HS-27A (cell line): ENCODE data around the gene RAC3.

Experiments used
- DNase-seq: peaks from one replicate; pipeline ENCODE4 v3.0.0-alpha.2; 2012; ENCODE audit warnings: low read depth, missing footprints

The RAC3 gene

DNA sequence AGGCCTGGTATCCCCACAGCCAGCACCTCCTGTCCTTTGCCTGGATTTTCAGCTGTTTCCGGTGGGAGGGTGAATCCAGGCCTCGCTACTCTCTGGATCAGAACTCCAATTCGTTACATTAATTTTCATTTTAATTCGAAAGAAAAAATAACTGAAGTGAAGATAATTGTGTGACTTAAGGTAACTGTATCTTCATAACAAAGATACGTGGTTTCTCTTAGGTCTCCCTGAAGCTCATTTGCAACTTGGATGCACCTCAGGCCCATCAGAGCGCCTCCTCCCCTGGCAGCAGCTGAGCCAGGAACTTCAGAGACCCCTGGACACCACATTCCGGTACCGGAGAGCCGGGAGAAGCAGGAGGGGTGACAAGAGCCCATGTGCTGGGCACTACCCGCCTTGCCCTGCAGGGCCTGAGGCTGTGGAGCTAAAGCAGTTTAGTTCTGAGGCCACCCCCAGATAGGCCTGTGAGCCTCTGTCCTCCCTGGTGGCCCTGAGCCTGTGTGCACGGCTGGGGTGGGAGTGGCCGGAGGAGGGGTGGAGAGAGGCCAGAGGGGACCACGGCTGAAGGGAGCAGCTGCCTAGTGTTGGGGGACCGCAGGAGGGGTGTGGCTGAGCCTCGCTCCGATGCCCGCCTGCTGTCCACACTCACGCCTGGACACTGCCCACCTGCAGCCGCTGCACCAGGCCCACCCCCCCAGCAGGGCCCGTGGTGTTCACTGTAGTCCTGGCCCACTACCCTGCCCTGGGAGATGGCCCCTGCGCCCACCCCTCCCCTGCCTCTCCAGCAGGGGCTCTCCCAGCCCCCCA is 45.5 kb downstream of the RAC3 start:
- no peak for DNase-seq

DNA sequence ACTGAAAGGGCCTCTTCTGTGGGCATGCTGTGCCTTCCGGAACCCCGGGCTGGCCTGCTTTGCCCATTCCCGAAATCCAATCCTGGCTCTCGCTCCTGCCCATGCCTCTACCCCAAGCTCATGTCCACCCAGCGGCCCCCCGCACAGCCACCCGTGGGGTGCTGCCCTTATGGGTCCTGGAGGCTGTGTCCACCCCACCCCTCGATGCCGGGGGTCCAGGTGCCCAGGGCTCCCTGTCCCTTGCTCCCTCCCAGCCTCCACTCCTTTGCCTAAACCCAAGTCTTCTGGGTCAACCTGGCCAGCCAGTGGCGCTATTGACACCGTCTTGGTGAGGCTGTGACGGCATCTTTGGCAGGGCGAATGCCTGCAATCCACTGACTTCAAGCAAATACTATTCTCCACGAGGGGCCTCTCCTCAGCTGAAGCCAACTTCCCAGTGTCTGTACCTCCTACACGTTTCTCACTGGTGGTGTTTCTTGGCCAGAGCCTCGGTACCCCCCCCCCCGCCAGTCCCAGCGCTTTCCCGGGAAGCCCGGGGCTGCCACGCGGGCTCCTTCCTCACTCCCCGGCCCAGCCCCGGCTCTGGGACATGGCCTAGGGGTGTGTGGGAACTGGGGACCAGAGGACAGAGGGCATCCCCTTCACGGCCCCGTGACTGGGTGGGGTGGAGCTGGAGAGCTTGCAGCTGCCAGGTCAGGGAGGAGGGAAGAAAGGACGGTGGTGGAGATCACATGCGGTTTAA is 46.3 kb downstream of the RAC3 start:
- no peak for DNase-seq

DNA sequence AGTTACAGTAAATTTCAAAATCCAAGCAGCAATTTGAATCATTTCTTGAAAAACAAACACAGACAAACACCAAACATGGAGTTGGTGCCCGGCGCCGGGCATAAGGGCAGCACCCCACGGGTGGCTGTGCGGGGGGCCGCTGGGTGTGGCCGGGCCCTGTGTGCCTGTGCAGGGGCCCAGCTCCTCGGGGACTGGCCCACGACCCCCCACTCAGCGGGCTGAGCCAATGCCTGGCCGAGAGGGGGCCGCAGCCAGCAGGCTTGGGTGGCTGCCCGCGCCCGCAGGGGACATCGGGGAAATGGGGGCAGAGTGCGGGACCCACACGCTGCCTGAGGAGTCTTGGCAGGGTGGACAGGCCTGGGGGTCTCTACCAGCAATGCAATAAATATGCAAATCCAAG is 47.0 kb downstream of the RAC3 start:
- DNase-seq, result no peak

GRCh38 chr17:82079001-82079677 is 47.7 kb downstream of the RAC3 start:
- no peak for DNase-seq

DNA sequence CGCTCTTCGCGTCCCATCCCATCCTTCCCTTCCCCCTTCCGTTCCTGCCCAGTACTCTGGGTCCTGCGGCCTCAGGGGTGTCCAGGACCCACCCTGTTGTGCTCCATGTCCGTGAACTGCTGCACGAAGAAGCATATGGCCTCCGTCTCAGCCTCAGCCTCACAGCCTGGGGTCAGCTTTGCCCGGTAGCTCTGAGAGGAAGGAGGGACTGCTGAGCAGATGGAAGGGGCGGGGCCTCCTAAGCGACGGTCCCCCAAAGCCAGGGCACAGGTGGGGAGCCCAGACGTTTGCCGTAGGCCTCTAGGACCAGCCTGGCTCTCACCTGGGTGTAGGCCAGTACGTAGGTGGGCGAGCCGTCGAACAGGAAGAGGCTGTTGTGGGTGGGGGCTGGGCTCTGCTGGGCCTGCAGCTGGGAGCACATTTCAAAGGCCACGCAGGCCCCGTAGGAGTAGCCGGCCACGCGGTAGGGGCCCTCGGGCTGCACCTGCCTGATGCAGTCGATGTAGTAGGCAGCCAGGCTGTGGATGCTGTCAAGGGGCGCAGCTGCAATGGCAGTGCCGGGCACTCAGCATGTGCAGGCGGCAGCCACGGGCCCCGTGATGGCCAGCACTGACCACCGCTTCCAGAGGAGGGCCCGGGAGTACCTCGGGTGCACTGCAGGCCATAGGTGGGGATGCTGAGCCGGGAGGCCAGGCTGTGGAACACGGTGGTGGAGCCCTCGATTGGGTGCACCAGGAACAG is 48.7 kb downstream of the RAC3 start:
- no peak for DNase-seq

- DNase-seq, result no peak
These were observed 49.4 kb downstream of the RAC3 start for GRCh38 chr17:82080789-82081464.

- DNase-seq, result no peak
These were observed 50.1 kb downstream of the RAC3 start for GRCh38 chr17:82081546-82081945.

- DNase-seq, result no peak
These were observed 50.5 kb downstream of the RAC3 start for GRCh38 chr17:82081966-82082365.

- no peak for DNase-seq
These were observed 51.0 kb downstream of the RAC3 start for GRCh38 chr17:82082456-82082855.

GRCh38 chr17:82083009-82083408 is 51.5 kb downstream of the RAC3 start:
- no peak for DNase-seq
